ENCODE measurements around the gene DDIAS. TPM values are rescaled to one million over a fixed set of nuclear protein-coding genes. Genes with fewer than 3 reads are reported as not detected.
"Not testable (repeated sequence)": the region's sequence is repeated elsewhere in the genome, so short reads cannot be mapped to it uniquely, and the experiment has no call there.

The DDIAS gene
- total and polyA plus RNA-seq, 2 donors (not counting 1 experiment from before 2014, with no cell fraction given) = 1.7 to 3.3 TPM

DNA sequence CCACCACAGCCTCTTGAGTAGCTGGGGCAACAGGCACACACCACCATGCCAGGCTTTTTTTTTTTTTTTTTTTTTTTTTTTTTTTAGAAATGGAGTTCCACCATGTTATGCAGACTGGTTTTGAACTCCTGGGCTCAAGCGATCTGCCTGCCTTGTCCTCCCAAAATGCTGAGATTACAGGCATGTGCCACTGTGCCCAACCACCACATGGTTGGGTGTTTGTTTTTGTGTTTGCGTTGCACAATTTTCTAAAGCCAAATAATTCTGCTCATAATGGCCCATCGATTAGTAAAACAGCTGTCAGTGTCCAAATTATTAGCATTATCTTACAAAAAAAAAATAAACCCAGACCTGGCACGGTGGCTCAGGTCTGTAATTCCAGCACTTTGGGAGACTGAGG lies 65.8 kb downstream of the DDIAS start:
- Mint-ChIP-seq H3K9me3 (ENCODE audit: insufficient read depth) (peaks cover 6% of the 10 kb centered on the region), H3K4me1 (peaks cover 35% of the 10 kb centered on the region), H3K4me3 (no peak overlapping the region), H3K27me3 (no peaks in the 10 kb centered on the region), H3K27ac (no peak overlapping the region)
- 90% methylated on average over 2 of the region's 4 CpGs for WGBS (ENCODE audit: insufficient coverage)
- ChIA-PET CTCF (interaction anchor here (1.0 kb wide), 1 partner anchor 282 kb away, joined by 3 read pairs; no protein-coding TSS in a partner anchor), POLR2A (interaction anchor here (0.7 kb wide), 1 partner anchor 12 kb away, joined by 3 read pairs; no protein-coding TSS in a partner anchor)
- Histone ChIP-seq H3K4me1 (ENCODE audit: control insufficient read depth in 2 of 2, insufficient read depth in 2 of 2, low read length in 2 of 2) (peaks cover 21 to 26% of the 10 kb centered on the region in 2 donors), H2AFZ (ENCODE audit: insufficient read depth, low read depth, low read length, poor library complexity, severe bottlenecking) (no peak overlapping the region), H3K4me3 (ENCODE audit: control extremely low read depth in 1 of 5, extremely low read depth in 1 of 5, insufficient read depth in 1 of 5, low read depth in 2 of 5, low read length in 4 of 5) (no peak overlapping the region), H3K36me3 (replicated peaks in 1 of 2; ENCODE audit: control extremely low read depth in 1 of 2, control insufficient read depth in 1 of 2, extremely low read depth in 1 of 2, insufficient read depth in 2 of 2, low read length in 1 of 2) (no peaks in the 10 kb centered on the region), H3K9ac (ENCODE audit: low read length) (no peak overlapping the region), H3K79me2 (ENCODE audit: control insufficient read depth, insufficient read depth, low read length) (no peaks in the 10 kb centered on the region), H3K4me2 (replicated peaks; ENCODE audit: low read depth, low read length, poor library complexity, severe bottlenecking) (no peak overlapping the region), H4K20me1 (ENCODE audit: control insufficient read depth, insufficient read depth, low read length, poor library complexity, severe bottlenecking) (no peaks in the 10 kb centered on the region), H3K27ac (ENCODE audit: low read length in 2 of 2) (no peak overlapping the region), H3K27me3 (replicated peaks in 1 of 4; ENCODE audit: control extremely low read depth in 1 of 4, control insufficient read depth in 3 of 4, insufficient read depth in 4 of 4, low read length in 3 of 4) (no peaks in the 10 kb centered on the region), H3K9me3 (ENCODE audit: control extremely low read depth in 1 of 3, control insufficient read depth in 2 of 3, insufficient read depth in 1 of 3, low read length in 2 of 3) (peaks cover 0 to 7% (median 0%) of the 10 kb centered on the region in 3 donors)
- no peak for ATAC-seq (ENCODE audit: low read depth)
- TF ChIP-seq, protein P1, sequence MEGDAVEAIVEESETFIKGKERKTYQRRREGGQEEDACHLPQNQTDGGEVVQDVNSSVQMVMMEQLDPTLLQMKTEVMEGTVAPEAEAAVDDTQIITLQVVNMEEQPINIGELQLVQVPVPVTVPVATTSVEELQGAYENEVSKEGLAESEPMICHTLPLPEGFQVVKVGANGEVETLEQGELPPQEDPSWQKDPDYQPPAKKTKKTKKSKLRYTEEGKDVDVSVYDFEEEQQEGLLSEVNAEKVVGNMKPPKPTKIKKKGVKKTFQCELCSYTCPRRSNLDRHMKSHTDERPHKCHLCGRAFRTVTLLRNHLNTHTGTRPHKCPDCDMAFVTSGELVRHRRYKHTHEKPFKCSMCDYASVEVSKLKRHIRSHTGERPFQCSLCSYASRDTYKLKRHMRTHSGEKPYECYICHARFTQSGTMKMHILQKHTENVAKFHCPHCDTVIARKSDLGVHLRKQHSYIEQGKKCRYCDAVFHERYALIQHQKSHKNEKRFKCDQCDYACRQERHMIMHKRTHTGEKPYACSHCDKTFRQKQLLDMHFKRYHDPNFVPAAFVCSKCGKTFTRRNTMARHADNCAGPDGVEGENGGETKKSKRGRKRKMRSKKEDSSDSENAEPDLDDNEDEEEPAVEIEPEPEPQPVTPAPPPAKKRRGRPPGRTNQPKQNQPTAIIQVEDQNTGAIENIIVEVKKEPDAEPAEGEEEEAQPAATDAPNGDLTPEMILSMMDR (IDR thresholded peaks at IDR 0.05) = no peak
- no peak for DNase-seq
- intact Hi-C loops (cut with micrococcal nuclease) = no loop called here

DNA sequence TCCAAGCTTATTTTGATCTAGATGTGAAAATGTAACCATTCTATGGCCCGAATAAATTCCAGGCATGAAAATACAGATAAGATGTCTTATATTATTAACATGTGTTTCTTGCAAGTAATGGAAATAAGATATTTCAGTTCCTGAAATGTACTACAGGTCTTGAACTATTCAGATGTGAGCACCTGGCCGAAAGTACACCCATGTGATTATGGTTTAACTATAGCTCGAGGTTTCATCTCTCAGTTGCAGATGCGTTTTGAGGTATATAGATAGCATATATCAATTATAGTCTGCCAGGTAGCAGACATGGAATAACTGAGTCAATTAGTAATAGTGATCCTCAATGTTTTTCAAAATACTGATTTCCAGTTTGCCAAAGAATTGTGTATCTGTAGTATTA lies 68.3 kb downstream of the DDIAS start:
- intact Hi-C loops (cut with micrococcal nuclease) = loop anchor here (1.0 to 5.0 kb wide), 3 partner anchors 10 to 38 kb away; no protein-coding TSS in a partner anchor
- H3K27me3 ChIP-seq (replicated peaks in 1 of 4; ENCODE audit: control extremely low read depth in 1 of 4, control insufficient read depth in 3 of 4, insufficient read depth in 4 of 4, low read length in 3 of 4) = no peaks in the 10 kb centered on the region
- Mint-ChIP-seq H3K27ac (peak overlapping the region; percentile 17), H3K9me3 (ENCODE audit: insufficient read depth) (no peaks in the 10 kb centered on the region), H3K4me1 (peaks cover 43% of the 10 kb centered on the region), H3K4me3 (peak overlapping the region; percentile 37), H3K27me3 (no peaks in the 10 kb centered on the region)
- no CpG with 5 or more reads among the region's 4 CpGs for WGBS (ENCODE audit: insufficient coverage)
- DNase-seq = peak; percentile 46
- POLR2A ChIA-PET = no interaction called here
- H3K4me1 ChIP-seq (ENCODE audit: control insufficient read depth in 2 of 2, insufficient read depth in 2 of 2, low read length in 2 of 2) = peaks cover 29% of the 10 kb centered on the region in 2 donors
- H3K36me3 ChIP-seq (replicated peaks in 1 of 2; ENCODE audit: control extremely low read depth in 1 of 2, control insufficient read depth in 1 of 2, extremely low read depth in 1 of 2, insufficient read depth in 2 of 2, low read length in 1 of 2) = no peaks in the 10 kb centered on the region
- H3K4me3 ChIP-seq (ENCODE audit: control extremely low read depth in 1 of 5, extremely low read depth in 1 of 5, insufficient read depth in 1 of 5, low read depth in 2 of 5, low read length in 4 of 5) = peak overlapping the region in 1 of 5 experiments; percentile 15
- peak overlapping the region; percentile 4 for H2AFZ ChIP-seq (ENCODE audit: insufficient read depth, low read depth, low read length, poor library complexity, severe bottlenecking)
- H3K9me3 ChIP-seq (ENCODE audit: control extremely low read depth in 1 of 3, control insufficient read depth in 2 of 3, insufficient read depth in 1 of 3, low read length in 2 of 3) = peaks cover 0 to 7% (median 0%) of the 10 kb centered on the region in 3 donors
- H4K20me1 ChIP-seq (ENCODE audit: control insufficient read depth, insufficient read depth, low read length, poor library complexity, severe bottlenecking) = no peaks in the 10 kb centered on the region
- peaks cover 3% of the 10 kb centered on the region for H3K79me2 ChIP-seq (ENCODE audit: control insufficient read depth, insufficient read depth, low read length)
- peak overlapping the region; percentile 46 for H3K4me2 ChIP-seq (replicated peaks; ENCODE audit: low read depth, low read length, poor library complexity, severe bottlenecking)
- peak; percentile 76 for ATAC-seq (ENCODE audit: low read depth)
- H3K27ac ChIP-seq (ENCODE audit: low read length in 2 of 2) = peak overlapping the region; percentile 26 to 52
- no peak overlapping the region for H3K9ac ChIP-seq (ENCODE audit: low read length)
- CTCF ChIA-PET = interaction anchor here (1.2 to 1.4 kb wide), 2 partner anchors 9 to 40 kb away, joined by 3 to 4 read pairs; no protein-coding TSS in a partner anchor
- TF ChIP-seq, protein P1 (IDR thresholded peaks at IDR 0.05) = no peak
- no peak for TF ChIP-seq EZH2 (IDR thresholded peaks at IDR 0.05; ENCODE audit: borderline replicate concordance, insufficient read depth, low read depth, low read length, poor library complexity, severe bottlenecking)

DNA sequence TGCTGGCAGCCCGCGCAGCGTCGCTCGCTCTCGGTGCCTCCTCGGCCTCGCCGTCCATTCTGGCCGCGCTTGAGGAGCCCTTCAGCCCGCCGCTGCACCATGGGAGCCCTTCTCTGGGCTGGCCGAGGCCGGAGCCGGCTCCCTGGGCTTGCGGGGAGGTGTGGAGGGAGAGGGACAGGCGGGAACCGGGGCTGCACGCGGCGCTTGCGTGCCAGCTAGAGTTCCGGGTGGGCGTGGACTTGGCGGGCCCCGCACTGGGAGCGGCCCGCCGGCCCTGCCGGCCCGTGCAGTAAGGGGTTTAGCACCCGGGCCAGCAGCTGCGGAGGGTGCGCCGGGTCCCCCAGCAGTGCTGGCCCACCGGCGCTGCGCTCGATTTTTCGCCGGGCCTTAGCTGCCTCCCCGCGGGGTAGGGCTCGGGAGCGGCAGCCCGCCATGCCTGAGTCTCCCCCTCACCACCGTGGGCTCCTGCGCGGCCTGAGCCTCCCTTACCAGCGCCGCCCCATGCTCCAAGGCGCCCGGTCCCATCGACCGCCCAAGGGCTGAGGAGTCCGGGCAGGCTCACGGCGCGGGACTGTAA lies 69.1 kb downstream of the DDIAS start:
- Histone ChIP-seq H3K4me2 (replicated peaks; ENCODE audit: low read depth, low read length, poor library complexity, severe bottlenecking) (peak overlapping the region; percentile 46), H3K27ac (ENCODE audit: low read length in 2 of 2) (peak overlapping the region in 1 of 2 donors; percentile 7), H3K4me1 (ENCODE audit: control insufficient read depth in 2 of 2, insufficient read depth in 2 of 2, low read length in 2 of 2) (peaks cover 29% of the 10 kb centered on the region in 2 donors), H3K4me3 (ENCODE audit: control extremely low read depth in 1 of 5, extremely low read depth in 1 of 5, insufficient read depth in 1 of 5, low read depth in 2 of 5, low read length in 4 of 5) (peak overlapping the region in 2 of 5 experiments; percentile 20 to 23)
- H3K79me2 ChIP-seq (ENCODE audit: control insufficient read depth, insufficient read depth, low read length); ATAC-seq (ENCODE audit: low read depth); H2AFZ ChIP-seq (ENCODE audit: insufficient read depth, low read depth, low read length, poor library complexity, severe bottlenecking); H3K36me3 ChIP-seq (replicated peaks in 1 of 2; ENCODE audit: control extremely low read depth in 1 of 2, control insufficient read depth in 1 of 2, extremely low read depth in 1 of 2, insufficient read depth in 2 of 2, low read length in 1 of 2); H3K27me3 Mint-ChIP-seq; H4K20me1 ChIP-seq (ENCODE audit: control insufficient read depth, insufficient read depth, low read length, poor library complexity, severe bottlenecking); H3K9ac ChIP-seq (ENCODE audit: low read length); H3K9me3 Mint-ChIP-seq (ENCODE audit: insufficient read depth); H3K27me3 ChIP-seq (replicated peaks in 1 of 4; ENCODE audit: control extremely low read depth in 1 of 4, control insufficient read depth in 3 of 4, insufficient read depth in 4 of 4, low read length in 3 of 4); H3K9me3 ChIP-seq (ENCODE audit: control extremely low read depth in 1 of 3, control insufficient read depth in 2 of 3, insufficient read depth in 1 of 3, low read length in 2 of 3); H3K27ac Mint-ChIP-seq; DNase-seq: not testable (repeated sequence)
- H3K4me3 Mint-ChIP-seq = peak overlapping the region; percentile 37
- peaks cover 46% of the 10 kb centered on the region for H3K4me1 Mint-ChIP-seq
- ChIA-PET POLR2A (interaction anchor here (1.4 kb wide), 1 partner anchor 102 kb away, joined by 3 read pairs; the partner anchor contains the start of gene RAB30), CTCF (interaction anchor here (1.2 to 1.6 kb wide), 3 partner anchors 10 to 280 kb away, joined by 3 to 4 read pairs (median 3); no protein-coding TSS in a partner anchor)
- WGBS (ENCODE audit: insufficient coverage) = 92% methylated on average over 58 of the region's 60 CpGs
- intact Hi-C loops (cut with micrococcal nuclease) = loop anchor here (5.0 kb wide), 2 partner anchors 37 to 38 kb away; no protein-coding TSS in a partner anchor
